HL-60/S4 treated with retinoic acid at 250 ng/mL for 4 days and 3 days (cell line): ENCODE results near the gene KAZN.

Source experiments
- in situ Hi-C: fragments of 300-500 bp; cut with MboI; formaldehyde crosslinking; loops from 2 replicates; pipeline ENCODE4 v1.7.0; 2022; ENCODE audit warnings: low sequenced_read_pairs

Gene KAZN

GRCh38 chr1:14706631-14707030 lies 108.1 kb downstream of the KAZN start:
- in situ Hi-C loops, result no loop called here

GRCh38 chr1:14707531-14708445 lies 109.3 kb downstream of the KAZN start:
- in situ Hi-C loops, result no loop called here

- in situ Hi-C loops, result no loop called here
Measured at GRCh38 chr1:14710331-14710730, 111.8 kb downstream of the KAZN start.

- in situ Hi-C loops, result no loop called here
Measured at GRCh38 chr1:14712136-14712535, 113.7 kb downstream of the KAZN start.

- in situ Hi-C loops, result no loop called here
Measured at GRCh38 chr1:14713077-14713476, 114.6 kb downstream of the KAZN start.

GRCh38 chr1:14715266-14715665 lies 116.8 kb downstream of the KAZN start:
- in situ Hi-C loops, result no loop called here

- in situ Hi-C loops, result no loop called here
Measured at GRCh38 chr1:14715802-14716201, 117.3 kb downstream of the KAZN start.

GRCh38 chr1:14716474-14716873 lies 118.0 kb downstream of the KAZN start:
- in situ Hi-C loops, result no loop called here

- in situ Hi-C loops, result no loop called here
Measured at GRCh38 chr1:14718476-14718875, 120.0 kb downstream of the KAZN start.

- in situ Hi-C loops, result no loop called here
Measured at GRCh38 chr1:14723401-14723800, 124.9 kb downstream of the KAZN start.

GRCh38 chr1:14724246-14724645 lies 125.8 kb downstream of the KAZN start:
- in situ Hi-C loops, result no loop called here

GRCh38 chr1:14724678-14725077 lies 126.2 kb downstream of the KAZN start:
- in situ Hi-C loops, result no loop called here

- in situ Hi-C loops, result no loop called here
Measured at GRCh38 chr1:14725238-14725637, 126.8 kb downstream of the KAZN start.

GRCh38 chr1:14725695-14726094 lies 127.2 kb downstream of the KAZN start:
- in situ Hi-C loops, result no loop called here

- in situ Hi-C loops, result no loop called here
Measured at GRCh38 chr1:14726606-14727005, 128.1 kb downstream of the KAZN start.

- in situ Hi-C loops, result no loop called here
Measured at GRCh38 chr1:14728516-14728915, 130.0 kb downstream of the KAZN start.

- in situ Hi-C loops, result no loop called here
Measured at GRCh38 chr1:14732728-14733047, 134.2 kb downstream of the KAZN start.

- in situ Hi-C loops, result no loop called here
Measured at GRCh38 chr1:14733048-14733778, 134.7 kb downstream of the KAZN start.

GRCh38 chr1:14733779-14734140 lies 135.3 kb downstream of the KAZN start:
- in situ Hi-C loops, result no loop called here

GRCh38 chr1:14735841-14736240 lies 137.4 kb downstream of the KAZN start:
- in situ Hi-C loops, result no loop called here

- in situ Hi-C loops, result no loop called here
Measured at GRCh38 chr1:14737561-14738094, 139.1 kb downstream of the KAZN start.

- in situ Hi-C loops, result no loop called here
Measured at GRCh38 chr1:14738235-14738634, 139.8 kb downstream of the KAZN start.
